Chondrocyte (in vitro differentiated cells): ENCODE data around the gene SRSF12. TPM values are rescaled to one million over a fixed set of nuclear protein-coding genes. Genes with fewer than 3 reads are reported as not detected.

Source experiments
- DNase-seq: peaks from one replicate; pipeline ENCODE4 v3.0.0; 2021; ENCODE audit warnings: mixed read lengths, low spot score
- H3K27ac Mint-ChIP-seq: one replicate; pipeline ENCODE4 v1.8.0; 2021; ENCODE audit warnings: mild to moderate bottlenecking, moderate library complexity, mixed read lengths; ENCODE audit not compliant: unreplicated experiment
- H3K27me3 Mint-ChIP-seq: 2 replicates; pipeline ENCODE4 v1.8.0; 2021; ENCODE audit warnings: low read depth, mixed read lengths
- H3K36me3 Mint-ChIP-seq: 2 replicates; pipeline ENCODE4 v1.8.0; 2021; ENCODE audit warnings: low read depth, mixed read lengths
- H3K4me1 Mint-ChIP-seq: 2 replicates; pipeline ENCODE4 v1.8.0; 2021; ENCODE audit warnings: low read depth, mild to moderate bottlenecking, mixed read lengths
- H3K4me3 Mint-ChIP-seq: one replicate; pipeline ENCODE4 v1.8.0; 2021; ENCODE audit warnings: mild to moderate bottlenecking, moderate library complexity, mixed read lengths; ENCODE audit not compliant: unreplicated experiment
- H3K9me3 Mint-ChIP-seq: 2 replicates; pipeline ENCODE4 v1.8.0; 2021; ENCODE audit warnings: low read depth, mixed read lengths
- total RNA-seq: library from RNA; stranded (reverse); gene quantifications from 3 replicates; pipeline ENCODE4 v1.2.1, GENCODE V29; 2021
- TF ChIP-seq, protein P1 (sequence below): fragments of 200-600 bp; sonication (generic); IDR thresholded peaks from 2 replicates; pipeline ENCODE4 v1.5.0; 2021; ENCODE audit warnings: antibody characterized with exemption, mild to moderate bottlenecking, moderate library complexity

SRSF12 gene
- total RNA-seq, 1 donor from 2014 or later = 4.8 TPM

DNA sequence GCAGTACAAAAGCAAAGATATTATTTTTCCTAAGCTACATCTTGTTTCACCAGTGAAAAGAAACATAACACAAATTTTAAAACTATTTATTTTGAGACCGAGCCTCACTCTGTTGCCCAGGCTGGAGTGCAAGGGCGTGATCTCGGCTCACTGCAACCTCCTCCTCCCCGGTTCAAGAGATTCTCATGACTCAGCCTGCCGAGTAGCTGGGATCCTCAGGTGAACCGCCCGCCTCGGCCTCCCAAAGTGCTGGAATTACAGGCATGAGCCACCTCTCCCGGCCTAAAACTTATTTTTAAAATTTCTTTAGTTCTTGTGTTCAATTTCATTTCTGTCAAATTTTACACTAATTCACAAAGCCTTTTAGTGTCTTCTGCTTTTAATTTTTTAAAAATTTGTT, 5.9 kb downstream of the SRSF12 start:
- no peaks in the 10 kb centered on the region for H3K27me3 Mint-ChIP-seq
- no peak overlapping the region for H3K4me3 Mint-ChIP-seq
- no peaks in the 10 kb centered on the region for H3K36me3 Mint-ChIP-seq
- TF ChIP-seq, protein P1, sequence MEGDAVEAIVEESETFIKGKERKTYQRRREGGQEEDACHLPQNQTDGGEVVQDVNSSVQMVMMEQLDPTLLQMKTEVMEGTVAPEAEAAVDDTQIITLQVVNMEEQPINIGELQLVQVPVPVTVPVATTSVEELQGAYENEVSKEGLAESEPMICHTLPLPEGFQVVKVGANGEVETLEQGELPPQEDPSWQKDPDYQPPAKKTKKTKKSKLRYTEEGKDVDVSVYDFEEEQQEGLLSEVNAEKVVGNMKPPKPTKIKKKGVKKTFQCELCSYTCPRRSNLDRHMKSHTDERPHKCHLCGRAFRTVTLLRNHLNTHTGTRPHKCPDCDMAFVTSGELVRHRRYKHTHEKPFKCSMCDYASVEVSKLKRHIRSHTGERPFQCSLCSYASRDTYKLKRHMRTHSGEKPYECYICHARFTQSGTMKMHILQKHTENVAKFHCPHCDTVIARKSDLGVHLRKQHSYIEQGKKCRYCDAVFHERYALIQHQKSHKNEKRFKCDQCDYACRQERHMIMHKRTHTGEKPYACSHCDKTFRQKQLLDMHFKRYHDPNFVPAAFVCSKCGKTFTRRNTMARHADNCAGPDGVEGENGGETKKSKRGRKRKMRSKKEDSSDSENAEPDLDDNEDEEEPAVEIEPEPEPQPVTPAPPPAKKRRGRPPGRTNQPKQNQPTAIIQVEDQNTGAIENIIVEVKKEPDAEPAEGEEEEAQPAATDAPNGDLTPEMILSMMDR = no peak
- DNase-seq = no peak
- no peaks in the 10 kb centered on the region for H3K9me3 Mint-ChIP-seq
- H3K4me1 Mint-ChIP-seq = peaks cover 8% of the 10 kb centered on the region
- no peak overlapping the region for H3K27ac Mint-ChIP-seq

DNA sequence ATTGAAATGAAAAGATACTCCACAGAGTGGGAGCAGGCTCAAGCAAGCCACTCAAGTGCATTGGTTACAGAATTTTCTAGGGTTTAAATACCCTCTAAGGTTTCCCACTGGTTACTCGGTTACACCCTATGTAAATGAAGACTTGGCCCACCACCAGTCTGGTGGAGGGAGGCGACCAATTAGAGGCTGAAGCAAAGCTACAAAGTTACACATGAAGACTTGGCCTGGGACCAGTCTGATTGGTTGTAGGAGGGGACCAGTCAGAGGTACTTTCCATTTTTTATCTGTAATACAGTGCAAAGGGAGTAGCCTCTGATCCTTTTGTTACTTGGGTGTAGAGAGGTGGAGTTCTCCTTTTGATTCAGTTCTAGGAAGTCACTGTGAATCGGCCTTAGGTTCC, 7.6 kb downstream of the SRSF12 start:
- Mint-ChIP-seq H3K36me3 (peaks cover under 1% of the 10 kb centered on the region), H3K4me3 (no peak overlapping the region), H3K9me3 (no peaks in the 10 kb centered on the region), H3K4me1 (no peaks in the 10 kb centered on the region), H3K27me3 (no peaks in the 10 kb centered on the region), H3K27ac (no peak overlapping the region)
- TF ChIP-seq, protein P1 = no peak
- no peak for DNase-seq

DNA sequence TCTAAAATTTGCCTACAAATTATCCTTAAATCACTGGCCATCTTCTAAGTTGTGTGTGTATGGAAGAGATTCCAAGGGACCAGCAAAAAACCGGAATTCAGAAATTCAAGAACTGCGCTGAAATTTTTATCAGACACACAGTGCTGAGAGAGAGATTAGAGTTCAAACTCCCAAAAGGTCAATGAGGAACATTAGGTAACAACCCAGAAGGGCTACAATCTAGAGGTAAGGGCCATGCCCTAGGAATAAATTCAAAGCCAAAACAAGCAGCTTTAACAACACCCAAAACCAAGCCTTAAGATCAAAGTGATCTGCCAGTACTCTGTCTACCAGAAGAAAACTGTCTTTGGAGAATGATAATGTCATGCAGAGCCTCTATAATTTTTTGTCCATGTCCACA, 17.8 kb downstream of the SRSF12 start:
- H3K9me3 Mint-ChIP-seq = no peaks in the 10 kb centered on the region

DNA sequence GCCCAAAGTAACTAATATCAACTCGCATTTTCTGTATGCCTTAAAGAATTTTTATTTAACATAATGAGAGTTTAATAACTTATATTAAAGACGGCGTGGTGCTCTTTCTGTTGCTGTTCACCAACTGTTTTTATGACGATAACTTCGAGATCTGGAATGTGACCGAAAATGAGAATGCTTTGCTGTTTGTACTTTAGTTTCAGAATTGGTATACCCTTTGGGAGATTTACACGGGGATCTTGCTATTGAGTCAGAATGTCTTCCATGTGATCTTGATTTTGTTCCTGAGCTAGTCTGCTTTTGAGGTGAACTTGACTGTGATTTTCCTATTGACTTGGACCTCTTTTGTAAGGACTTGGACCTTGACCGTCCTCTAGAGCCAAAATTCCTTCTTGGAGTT, 19.4 kb downstream of the SRSF12 start:
- H3K4me3 Mint-ChIP-seq = no peak overlapping the region
- TF ChIP-seq, protein P1 = no peak
- H3K4me1 Mint-ChIP-seq = peaks cover 9% of the 10 kb centered on the region
- DNase-seq = no peak
- peaks cover 1% of the 10 kb centered on the region for H3K36me3 Mint-ChIP-seq
- H3K27me3 Mint-ChIP-seq = no peaks in the 10 kb centered on the region
- H3K9me3 Mint-ChIP-seq = no peaks in the 10 kb centered on the region
- H3K27ac Mint-ChIP-seq = no peak overlapping the region

More for the DNA sequence above, 17.8 kb downstream of the SRSF12 start:
- no peak for DNase-seq
- TF ChIP-seq, protein P1 = no peak
- Mint-ChIP-seq H3K27ac (peak overlapping the region; percentile 17), H3K4me3 (no peak overlapping the region), H3K36me3 (peaks cover 3% of the 10 kb centered on the region), H3K27me3 (no peaks in the 10 kb centered on the region), H3K4me1 (peaks cover 9% of the 10 kb centered on the region)

DNA sequence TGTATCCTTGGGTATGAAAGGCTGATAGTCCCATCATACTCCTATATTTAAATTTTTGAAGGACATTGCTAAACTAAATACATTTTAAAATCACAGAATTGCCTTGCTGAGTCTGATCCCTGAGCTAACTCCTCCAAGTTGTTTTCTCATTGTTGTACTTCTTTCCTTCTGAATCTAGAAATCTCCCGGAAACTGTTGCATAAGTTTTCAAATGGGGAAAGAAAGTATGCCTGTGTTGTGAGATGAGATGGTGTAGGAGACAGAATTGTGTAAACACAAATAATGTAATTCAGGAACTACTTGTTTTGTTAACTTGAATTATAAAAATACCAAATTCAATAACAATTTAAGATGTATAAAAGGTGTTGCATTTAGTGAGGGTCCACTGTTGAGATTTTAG, 30.0 kb downstream of the SRSF12 start:
- H3K4me3 Mint-ChIP-seq = no peak overlapping the region
- TF ChIP-seq, protein P1 = no peak
- H3K27me3 Mint-ChIP-seq = no peaks in the 10 kb centered on the region
- peaks cover 19% of the 10 kb centered on the region for H3K36me3 Mint-ChIP-seq
- peaks cover 33% of the 10 kb centered on the region for H3K4me1 Mint-ChIP-seq
- no peak overlapping the region for H3K27ac Mint-ChIP-seq
- DNase-seq = no peak
- no peaks in the 10 kb centered on the region for H3K9me3 Mint-ChIP-seq
